ENCODE measurements around the gene MANF.
"Not testable (repeated sequence)": the region's sequence is repeated elsewhere in the genome, so short reads cannot be mapped to it uniquely, and the experiment has no call there.

The MANF gene

DNA sequence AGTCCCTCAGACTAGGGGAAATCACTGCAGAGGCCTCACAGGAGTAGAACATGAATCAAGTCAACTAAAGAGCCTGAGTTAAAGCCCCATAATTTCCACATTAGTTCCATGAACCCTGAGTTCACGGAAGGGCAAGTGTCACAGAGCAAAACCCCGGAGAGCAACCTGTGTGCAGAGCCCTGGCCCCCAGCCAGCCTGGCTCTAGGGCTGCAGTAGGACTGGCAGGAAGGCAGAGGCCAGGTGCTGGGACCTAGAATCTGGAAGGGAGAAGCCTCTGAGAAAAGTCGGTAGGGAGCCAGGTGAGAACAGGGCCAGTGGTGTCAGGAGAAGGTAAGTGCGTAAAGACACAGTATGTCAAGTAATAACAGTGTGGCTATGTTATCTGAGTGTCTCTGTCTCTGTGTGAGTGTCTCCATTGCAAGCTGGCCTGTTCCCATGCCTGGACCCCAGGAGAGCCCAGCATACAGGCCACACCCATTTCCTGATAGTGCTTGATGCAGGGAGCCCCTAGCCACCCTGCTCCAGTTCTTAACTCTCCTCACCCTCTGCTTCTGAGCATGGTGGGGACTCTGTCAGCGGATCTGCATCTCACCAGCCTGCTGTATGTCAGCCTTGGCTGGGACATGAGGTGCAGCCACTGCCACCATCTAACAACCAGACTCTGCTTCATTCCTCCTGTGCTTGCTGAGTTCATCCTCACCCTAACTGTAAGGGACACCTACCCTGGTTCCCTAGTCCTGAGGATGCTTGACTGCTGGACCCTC is 11.3 kb upstream of the MANF start:
- no peak for DNase-seq

DNA sequence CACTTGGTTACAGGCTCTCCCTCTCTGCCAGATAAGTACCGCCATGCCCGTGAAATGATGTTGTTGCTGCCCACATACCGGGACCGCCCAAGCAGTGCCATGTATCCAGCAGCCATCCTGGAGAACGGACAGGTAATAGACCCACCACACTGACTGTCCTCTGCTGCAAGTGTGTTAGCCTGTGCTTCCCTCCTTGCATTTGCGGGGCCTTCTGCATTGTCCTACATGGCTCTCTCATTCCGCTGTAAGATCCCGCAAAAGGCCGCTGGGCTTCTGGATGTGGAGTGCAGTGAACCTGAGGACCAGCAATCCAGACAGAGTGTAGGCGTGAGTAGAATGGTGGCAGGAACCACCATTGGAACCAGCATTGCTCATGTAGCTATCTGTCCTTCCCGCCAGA is 10.6 kb upstream of the MANF start:
- no peak for DNase-seq

DNA sequence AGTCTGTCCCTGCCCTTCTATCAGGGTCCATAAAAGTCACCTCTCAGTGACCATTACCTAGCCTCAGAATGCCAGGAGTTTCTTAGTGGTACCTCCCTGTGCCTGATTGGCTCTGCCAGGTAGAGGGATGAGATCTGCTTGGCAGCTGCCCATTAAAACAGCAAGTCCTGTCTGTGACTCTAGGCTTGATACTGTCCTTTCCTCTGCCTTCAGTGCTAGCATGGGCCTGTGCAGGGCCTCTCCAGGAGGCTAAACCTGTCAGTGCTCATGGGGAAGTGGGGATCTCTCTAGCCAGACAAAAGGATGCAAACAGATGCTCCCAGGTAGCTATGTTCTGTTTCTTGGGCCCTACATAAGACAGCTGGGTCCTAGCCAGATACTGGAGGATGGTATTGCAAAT is 10.0 kb upstream of the MANF start:
- DNase-seq: no peak

DNA sequence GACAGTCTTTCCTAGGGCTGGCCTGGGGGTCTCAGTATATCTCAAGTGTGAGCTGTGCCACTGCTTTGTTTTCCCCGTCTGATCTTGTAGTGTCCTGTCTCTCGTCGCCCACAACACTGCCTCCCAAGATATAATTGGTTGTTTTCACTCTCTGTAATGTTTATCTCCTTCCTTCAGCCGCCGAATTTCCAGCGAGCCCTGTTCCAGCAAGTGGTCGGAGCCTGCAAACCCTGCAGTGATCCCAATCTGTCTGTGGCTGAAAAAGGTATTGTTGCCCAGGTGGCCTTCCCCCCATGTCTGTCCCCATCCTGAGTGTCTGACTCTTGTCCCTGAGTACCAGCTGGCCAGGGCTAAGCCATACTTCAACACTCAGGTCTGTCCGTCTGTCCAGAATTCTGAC is 9.5 kb upstream of the MANF start:
- DNase-seq: no peak

DNA sequence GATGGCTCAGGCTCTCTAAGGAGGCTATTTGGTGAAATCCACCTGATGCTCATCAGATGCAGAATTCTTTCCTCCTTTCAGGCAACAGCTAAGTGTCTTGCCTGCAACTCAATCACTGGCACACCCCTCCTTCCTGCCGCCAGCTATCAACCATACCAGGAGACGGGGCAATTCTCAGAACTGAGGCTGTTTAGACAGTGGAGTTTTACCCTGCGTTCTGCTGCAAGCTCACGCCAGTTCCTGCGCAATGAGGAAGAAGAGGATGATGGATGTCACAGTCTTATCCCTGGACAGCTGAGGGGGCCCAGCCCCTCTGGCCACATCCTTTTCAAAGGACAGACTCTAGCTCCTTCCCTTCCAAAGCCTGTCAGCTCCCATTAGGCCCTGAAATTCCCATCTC is 7.0 kb upstream of the MANF start:
- no peak for DNase-seq

DNA sequence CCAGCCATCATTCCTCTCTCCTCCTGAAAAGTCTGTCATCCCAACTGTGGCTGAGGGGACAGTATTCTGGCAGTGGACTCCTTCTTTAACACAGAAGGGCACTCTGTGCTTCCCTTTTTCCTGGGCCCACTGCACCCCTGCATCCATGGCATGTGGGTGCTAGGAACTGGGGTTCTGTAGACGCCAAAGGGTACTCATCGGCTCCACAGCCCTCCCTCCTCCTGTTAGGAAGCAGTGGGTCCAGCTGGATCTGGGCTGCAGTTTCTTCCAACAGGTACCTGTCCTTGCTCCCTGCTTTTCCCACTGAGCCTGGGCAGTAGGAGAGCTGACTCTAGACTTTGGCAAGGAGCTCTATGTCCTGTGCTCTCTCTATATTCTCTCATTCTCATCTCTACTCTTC is 6.4 kb upstream of the MANF start:
- DNase-seq: no peak

DNA sequence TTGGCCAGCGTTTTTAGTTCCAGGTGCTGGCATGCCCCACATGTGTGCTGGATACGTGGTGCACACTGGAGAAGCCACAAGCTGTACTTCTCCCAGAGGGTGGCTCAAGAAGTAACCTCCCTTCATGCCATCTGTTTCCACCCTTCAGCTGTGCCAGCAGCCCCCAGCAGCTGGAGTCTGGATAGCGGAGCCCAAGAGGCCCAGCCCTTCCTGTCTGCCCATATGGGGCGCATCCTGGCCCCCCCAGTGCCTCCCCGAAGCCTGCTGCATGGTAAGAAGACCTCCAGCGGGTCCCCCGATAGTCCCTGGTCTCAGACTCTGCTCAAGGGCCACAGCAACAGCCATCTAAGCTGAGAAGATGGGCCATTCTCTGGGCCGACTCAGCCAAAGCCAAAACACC is 5.8 kb upstream of the MANF start:
- DNase-seq: no peak

DNA sequence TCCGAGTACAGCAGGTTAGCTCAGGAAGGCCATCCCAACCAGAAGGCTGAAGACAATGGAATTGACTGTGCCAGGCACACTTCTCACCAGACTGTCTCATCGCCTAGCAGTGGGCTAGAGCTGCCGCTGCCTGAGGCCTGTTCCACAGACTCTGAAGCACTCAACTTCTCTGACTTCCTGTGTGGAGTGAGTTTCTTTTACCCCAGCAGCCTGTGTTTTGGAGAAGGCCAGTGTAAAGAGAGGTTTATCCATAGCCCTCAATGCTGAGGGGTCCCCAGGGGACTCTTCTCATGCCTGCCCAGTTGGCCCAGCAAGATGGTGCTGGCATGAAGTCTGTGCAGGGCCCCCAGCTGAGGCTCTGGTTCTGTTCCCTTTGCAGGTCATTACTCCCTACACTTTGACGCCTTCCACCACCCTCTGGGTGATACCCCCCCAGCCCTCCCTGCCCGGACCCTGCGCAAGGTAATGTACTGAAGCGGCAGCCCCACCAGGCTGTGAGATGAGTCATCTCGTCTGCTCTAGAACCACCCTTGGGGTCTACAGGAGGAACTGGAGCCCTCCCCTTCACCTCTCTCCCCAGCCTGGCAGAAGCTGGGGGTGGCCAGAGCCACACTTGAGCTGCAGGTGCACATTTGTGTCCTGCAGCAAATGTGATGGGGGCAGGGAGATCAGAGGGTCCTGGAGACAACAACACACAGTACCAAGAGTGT is 5.2 kb upstream of the MANF start:
- no peak for DNase-seq

DNA sequence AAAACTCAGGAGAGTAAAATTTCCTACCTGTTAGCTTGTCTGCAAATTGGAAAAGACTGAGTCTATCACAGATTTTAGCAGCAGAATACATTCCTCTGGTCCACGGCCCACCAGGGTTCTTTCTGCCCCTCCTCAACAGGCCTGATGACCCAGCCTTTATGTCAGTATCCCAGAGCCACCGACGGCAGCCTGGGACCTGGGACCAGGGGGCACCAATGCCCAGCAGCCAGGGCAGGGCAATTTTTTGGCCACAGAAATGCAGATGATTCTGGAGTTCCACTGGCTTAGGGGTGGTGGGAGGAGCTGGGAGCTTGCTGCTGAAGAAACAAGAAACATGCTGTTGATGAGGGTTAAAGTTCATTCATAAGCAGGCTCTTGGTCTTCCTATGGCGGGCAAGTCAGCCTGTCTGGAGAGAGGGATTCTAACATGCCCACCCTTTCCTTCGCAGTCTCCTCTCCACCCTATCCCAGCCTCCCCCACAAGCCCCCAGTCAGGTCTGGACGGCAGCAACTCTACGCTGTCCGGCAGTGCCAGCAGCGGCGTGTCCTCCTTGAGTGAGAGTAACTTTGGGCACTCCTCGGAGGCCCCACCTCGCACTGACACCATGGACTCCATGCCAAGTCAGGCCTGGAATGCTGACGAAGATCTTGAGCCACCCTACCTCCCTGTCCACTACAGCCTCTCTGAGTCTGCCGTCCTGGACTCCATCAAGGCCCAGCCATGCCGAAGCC is 4.3 kb upstream of the MANF start:
- no peak for DNase-seq

DNA sequence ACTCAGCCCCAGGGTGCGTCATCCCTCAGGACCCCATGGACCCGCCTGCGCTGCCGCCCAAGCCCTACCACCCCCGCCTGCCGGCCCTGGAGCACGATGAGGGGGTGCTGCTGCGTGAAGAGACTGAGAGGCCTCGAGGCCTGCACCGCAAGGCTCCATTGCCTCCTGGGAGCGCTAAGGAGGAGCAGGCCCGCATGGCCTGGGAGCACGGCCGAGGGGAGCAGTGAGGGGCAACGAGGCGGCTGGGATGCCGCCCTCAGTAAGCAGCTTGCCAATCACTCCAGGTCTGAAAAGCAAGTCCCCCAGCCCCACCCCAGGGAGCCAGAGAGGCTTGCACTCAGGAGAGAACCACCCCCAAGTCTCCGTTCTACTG is 3.8 kb upstream of the MANF start:
- no peak for DNase-seq

DNA sequence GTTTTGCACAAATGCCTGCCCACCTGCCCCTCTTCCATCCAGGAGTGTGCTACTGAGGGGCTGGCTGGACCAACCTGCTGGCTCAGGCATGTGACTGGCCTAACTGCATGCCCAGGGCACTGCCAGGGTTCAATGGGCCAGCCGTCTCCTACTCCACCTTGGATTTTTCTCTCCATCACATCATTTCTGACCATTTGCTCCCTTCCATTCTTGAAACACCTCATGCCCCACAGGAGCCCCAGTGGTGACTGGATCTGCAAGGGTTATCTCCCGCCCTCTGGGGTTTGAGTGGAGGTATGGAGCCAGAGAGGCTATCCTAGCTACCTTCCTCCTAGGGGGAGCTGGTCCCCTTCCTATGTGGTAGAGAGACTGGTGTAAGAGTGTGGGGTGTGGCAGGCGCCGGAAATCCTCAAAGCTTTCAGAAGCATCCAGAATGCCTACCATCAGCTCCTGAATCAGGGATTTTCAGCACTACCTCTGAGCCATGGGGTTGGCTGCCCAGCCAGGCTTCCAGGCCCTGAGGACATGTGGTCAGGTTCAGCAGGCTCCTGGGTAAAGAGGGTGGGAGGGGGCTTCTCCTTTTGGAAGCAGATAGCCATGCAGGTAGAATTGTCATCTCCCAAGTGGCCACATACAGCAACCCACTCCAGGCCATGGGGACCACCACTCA is 2.9 kb upstream of the MANF start:
- DNase-seq: no peak

DNA sequence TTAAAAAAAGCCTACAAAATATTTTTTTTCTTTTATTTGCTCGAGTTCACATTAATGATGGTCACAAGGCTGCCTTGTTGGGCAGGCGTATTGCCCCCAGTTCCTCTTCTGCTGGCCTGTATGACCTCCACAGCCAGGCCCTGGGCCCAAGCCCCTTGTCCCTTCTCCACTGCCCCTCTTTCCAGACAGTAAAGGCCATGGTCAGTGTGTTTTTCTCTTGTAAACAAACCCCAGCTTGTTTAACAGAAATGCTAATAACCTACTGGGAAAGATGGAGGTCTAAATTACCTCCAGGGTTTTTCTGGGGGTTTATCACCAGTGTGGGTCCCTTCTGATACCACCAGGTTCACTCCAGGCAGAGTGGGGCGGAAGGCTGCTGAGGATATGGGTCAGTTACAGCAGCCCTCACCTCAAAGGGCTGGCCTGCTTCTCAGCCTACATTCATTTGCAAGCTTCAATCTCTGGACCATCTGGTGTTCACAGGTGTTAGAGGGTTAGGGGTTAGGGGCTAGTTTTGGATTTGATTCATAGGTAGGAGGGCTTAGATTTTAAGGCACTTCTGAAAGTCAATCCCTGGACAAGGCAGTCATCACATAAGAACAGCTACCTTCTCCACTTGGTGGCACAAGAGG is 2.0 kb upstream of the MANF start:
- no peak for DNase-seq

DNA sequence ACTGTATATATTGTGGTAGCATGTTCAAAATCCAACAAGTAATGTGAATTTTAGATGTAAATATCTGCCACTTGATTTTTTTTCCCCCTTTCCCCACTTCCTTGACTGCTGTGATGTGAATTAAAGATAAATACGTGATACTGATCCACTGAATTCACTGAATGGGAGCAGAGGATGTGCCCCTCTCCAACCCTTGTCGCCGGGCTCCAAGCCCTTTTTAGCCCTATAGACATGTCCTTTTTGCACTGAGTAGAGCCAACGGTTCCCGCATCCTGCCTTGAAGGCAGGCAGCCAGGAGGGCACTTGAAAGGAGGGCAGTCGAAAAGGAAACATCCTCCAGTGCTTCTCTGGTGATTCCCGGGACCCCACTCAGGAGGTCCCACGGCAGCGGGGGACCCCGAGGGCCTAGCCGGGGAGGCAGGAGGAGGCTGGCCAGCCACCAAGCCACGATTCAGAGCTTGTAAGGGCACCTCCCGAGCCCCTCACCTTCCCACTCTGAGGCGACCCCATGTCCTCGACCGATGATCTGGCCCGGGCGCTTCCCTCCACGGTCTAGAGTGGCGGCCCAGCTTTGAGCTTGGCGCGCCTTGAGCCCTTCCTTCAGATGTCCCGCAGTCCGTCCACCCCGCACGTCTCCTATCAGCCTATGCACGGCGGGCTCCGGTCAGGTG is 901 bp upstream of the MANF start:
- no peak for DNase-seq

DNA sequence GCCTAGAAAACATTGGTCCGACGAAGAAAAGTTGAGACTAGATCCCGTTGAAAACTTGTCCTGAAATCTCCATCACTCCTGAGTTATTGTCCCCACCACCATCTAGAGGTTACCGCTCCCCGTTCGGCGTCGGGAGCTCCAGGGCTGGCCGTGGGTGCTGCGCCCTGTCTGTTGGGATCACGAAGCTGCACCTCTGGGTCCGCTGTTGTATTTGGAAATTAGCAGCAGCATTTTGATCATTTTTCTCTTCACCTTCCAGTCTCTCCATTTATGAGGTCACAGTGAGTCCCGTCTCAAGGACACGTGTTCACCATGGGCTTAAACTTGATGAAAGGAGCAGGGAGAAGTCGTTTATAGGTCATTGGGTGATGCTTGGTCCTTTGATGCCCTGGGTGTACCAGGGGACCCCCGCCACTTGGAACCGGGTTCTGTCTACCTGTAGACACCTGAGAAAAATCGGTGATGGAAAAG is 565 bp downstream of the MANF start:
- no peak for DNase-seq

DNA sequence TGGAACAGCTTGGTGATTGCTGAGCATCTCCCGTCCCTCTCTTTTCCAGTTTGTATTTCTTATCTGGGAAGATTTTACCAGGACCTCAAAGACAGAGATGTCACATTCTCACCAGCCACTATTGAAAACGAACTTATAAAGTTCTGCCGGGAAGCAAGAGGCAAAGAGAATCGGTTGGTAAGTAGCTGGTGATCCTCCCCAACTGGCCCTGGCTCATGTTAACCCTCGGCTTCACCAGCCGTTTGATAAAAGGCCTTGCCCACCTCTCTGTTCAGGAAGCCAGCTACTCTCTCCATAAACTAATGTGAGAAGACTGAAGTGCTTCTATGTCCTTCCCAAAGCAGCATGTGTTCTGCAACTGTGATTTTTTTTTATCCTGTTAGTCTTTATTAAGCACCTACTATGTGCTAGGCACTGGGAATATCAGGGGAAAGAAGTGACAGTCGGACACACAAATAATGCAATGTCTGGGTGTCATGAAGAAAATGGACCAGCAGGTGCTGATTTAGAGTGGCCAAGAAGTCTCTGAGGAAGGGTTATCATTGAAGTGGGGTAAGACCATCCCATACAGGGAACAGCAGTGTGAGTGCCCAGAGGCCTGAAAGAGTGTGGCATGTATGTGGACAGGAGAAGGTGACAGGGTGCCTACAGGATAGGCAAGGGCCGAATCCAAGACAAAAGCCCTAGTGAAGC is 1.2 kb downstream of the MANF start:
- no peak for DNase-seq

DNA sequence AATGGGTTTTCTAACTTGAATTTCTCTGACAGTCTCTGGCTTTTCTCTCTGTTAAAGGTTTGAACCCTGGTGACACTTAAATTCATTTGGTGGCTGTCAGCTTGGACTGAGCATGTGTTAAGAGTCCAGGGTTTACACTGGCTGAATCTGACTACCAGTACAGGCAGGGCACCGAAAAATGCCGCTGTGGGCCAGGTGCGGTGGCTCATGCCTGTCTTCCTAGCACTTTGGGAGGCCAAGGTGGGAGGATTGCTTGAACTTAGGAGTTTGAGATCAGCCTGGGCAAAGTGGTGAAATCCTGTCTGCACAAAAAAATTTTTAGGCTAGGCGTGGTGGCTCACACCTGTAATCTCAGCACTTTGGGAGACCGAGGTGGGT is 1.8 kb downstream of the MANF start:
- DNase-seq: no peak

DNA sequence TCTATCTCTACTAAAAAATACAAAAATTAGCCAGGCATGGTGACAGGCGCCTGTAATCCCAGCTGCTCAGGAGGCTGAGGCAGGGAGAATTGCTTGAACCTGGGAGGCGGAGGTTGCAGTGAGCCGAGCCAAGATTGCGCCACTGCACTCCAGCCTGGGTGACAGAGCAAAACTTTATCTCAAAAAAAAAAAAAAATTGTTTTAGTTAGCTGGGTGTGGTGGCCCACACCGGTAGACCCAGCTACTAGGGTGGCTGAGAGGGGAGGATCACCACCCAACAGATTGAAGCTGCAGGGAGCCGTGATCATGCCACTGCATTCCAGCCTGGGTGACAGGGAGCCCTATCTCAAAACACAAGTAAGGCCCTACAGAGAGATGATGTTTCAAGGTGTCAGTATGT is 2.2 kb downstream of the MANF start:
- not testable (repeated sequence) for DNase-seq

DNA sequence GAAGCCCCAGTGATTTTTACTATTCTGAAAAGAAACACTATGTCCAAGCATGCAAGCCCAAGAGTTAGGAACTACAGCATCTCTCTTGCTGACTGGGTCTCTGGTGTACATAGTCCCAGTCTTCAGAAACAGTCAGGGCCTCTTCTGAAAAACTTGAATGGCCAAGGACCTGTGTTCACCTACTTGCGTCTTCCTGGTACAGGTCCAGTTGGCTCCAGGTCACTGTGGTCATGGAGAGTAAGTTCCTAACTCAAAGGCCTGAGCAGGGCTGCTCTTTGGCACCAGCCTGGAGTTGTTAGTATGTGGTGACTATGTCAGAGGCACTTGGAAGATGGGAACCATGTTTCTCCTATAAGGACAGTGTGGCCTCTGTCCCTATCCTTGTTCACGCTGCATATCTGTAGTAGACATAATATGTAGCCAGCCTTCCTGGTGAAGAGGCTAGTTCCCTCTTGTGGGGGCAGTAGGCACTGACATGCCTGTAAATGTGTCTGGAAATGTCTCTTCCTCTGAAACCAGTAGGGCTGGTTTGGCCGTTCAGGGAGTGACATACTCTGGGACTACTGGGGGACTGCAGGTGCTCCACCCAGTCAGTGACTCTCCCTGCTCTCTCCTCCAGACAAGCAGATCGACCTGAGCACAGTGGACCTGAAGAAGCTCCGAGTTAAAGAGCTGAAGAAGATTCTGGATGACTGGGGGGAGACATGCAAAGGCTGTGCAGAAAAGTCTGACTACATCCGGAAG is 3.4 kb downstream of the MANF start:
- DNase-seq: no peak

DNA sequence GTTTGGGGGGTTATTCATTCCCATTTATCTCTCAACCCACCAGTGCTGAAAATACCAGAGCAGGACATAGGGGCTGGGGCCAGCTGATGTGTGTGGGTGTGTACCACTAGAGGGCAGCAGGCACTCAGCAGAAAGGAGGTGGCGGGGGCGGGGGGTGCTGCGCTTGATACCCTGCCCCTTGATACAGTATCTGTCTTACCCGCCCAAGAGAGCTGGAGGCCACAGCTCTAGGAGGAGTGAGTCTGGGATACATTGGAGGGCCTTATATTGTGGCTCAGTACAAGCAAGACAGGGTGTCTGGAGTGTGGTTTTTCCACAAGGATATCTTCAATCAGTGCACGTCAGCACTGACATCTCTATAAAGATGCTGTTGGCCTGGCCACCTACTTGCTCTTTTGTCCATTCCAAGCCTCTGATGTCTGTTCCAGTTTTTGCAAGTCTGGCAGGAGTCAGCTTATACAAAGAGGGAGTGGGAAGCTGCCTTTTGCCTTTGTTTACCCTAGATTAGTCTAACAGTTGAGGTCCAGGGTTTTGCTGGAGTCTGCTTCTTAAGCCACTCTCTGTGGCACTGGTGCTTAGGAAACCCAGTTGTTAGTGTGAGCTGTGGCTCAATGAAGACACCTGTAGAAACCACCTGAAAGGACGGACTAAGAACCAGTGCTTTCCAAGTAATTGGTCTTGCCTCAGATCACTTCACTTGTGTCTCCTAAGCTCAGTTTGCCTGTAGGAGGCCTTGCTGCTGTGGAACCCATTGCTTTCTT is 4.5 kb downstream of the MANF start:
- DNase-seq: no peak

Data from GOT3 (cell line).